Measurements from ENCODE around the gene CDH22.

CDH22 gene

DNA sequence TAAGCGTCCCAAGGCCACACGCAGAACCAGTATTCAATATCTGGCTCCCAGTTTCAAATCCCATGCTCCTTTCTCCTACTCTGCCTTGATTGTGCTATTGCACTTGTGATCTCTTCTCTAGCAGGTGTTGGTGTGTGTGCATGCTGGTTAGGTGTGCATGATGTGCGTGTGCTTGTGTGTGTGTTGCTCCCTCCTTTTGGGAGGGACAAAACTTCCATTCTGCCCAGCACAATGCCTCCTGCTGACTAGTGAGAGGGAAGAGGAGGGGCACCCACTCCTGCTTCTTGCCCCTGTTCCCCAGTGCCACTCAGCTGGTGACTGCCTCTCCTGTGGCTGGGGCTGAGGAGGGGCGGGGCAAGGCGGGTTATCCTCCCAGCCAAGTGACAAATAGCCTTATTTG lies 170.5 kb downstream of the CDH22 start:
- H3K4me3 ChIP-seq (ENCODE audit: low read depth in 1 of 2, low read length in 2 of 2) = no peak overlapping the region
- no peaks in the 10 kb centered on the region for H3K36me3 ChIP-seq (ENCODE audit: control insufficient read depth in 1 of 2, insufficient read depth in 2 of 2, low read length in 2 of 2)
- no peaks in the 10 kb centered on the region for H3K9me3 ChIP-seq (ENCODE audit: control insufficient read depth in 1 of 2, low read length in 2 of 2)
- peaks cover 12% of the 10 kb centered on the region for H3K27me3 ChIP-seq (ENCODE audit: low read depth, low read length)
- H3K27ac ChIP-seq (ENCODE audit: low read length) = no peak overlapping the region
- peaks cover 0 to 3% of the 10 kb centered on the region in 2 donors for H3K4me1 ChIP-seq (ENCODE audit: control insufficient read depth in 1 of 2, insufficient read depth in 2 of 2, low read length in 2 of 2)

DNA sequence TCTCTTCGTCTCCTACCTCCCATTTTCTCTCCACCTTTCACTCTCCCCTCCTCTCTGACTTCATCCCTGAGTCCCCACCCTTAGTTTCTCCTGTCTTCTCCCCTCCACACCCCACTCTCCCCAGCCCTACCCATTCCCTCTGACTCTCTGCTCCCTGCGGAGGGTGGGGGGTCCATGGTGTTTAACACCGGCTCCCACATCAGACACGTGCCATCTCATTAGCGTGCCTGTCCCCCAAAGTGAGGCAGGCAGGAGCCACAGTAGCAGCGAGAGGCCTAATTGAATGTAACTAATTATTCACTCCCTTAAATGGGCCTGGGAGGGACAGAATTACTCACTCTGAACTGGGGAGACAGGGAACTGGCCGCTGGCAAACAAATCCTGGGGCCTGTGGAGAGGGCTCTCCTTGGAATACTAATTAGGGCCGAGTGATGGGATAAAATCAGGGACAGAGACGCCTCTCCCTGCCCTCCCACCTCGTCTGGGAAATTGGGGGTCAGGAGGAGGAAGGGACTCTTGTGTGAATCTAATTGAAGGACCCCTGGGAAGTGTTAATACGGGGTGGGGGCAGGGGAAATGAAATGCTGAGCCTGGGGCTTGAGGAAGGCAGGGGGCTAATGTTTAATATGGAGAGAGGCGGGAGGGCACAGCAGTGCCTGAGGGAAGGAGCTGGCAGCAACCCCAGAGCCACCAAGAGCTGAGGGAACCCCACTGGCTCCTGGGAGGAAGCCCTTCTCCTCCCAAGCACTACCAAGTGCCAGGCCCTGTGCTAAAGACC lies 172.3 kb downstream of the CDH22 start:
- H3K36me3 ChIP-seq (ENCODE audit: control insufficient read depth in 1 of 2, insufficient read depth in 2 of 2, low read length in 2 of 2) = no peaks in the 10 kb centered on the region
- no peak overlapping the region for H3K27ac ChIP-seq (ENCODE audit: low read length)
- H3K4me1 ChIP-seq (ENCODE audit: control insufficient read depth in 1 of 2, insufficient read depth in 2 of 2, low read length in 2 of 2) = peaks cover 0 to 10% of the 10 kb centered on the region in 2 donors
- no peak overlapping the region for H3K4me3 ChIP-seq (ENCODE audit: low read depth in 1 of 2, low read length in 2 of 2)
- H3K9me3 ChIP-seq (ENCODE audit: control insufficient read depth in 1 of 2, low read length in 2 of 2) = no peaks in the 10 kb centered on the region
- H3K27me3 ChIP-seq (ENCODE audit: low read depth, low read length) = peaks cover 15% of the 10 kb centered on the region

GRCh38 chr20:46134716-46135115 lies 173.6 kb downstream of the CDH22 start:
- Histone ChIP-seq H3K27me3 (ENCODE audit: low read depth, low read length) (peaks cover 10% of the 10 kb centered on the region), H3K4me1 (ENCODE audit: control insufficient read depth in 1 of 2, insufficient read depth in 2 of 2, low read length in 2 of 2) (peaks cover 0 to 16% of the 10 kb centered on the region in 2 donors)

GRCh38 chr20:46133886-46134654 lies 174.2 kb downstream of the CDH22 start:
- H3K27me3 ChIP-seq (ENCODE audit: low read depth, low read length) = peaks cover 6% of the 10 kb centered on the region
- H3K27ac ChIP-seq (ENCODE audit: low read length) = no peak overlapping the region
- H3K4me1 ChIP-seq (ENCODE audit: control insufficient read depth in 1 of 2, insufficient read depth in 2 of 2, low read length in 2 of 2) = peaks cover 0 to 16% of the 10 kb centered on the region in 2 donors
- no peak overlapping the region for H3K4me3 ChIP-seq (ENCODE audit: low read depth in 1 of 2, low read length in 2 of 2)
- H3K36me3 ChIP-seq (ENCODE audit: control insufficient read depth in 1 of 2, insufficient read depth in 2 of 2, low read length in 2 of 2) = no peaks in the 10 kb centered on the region
- no peaks in the 10 kb centered on the region for H3K9me3 ChIP-seq (ENCODE audit: control insufficient read depth in 1 of 2, low read length in 2 of 2)

More at GRCh38 chr20:46134716-46135115, 173.6 kb downstream of the CDH22 start:
- no peaks in the 10 kb centered on the region for H3K9me3 ChIP-seq (ENCODE audit: control insufficient read depth in 1 of 2, low read length in 2 of 2)
- H3K4me3 ChIP-seq (ENCODE audit: low read depth in 1 of 2, low read length in 2 of 2) = no peak overlapping the region
- H3K27ac ChIP-seq (ENCODE audit: low read length) = no peak overlapping the region
- no peaks in the 10 kb centered on the region for H3K36me3 ChIP-seq (ENCODE audit: control insufficient read depth in 1 of 2, insufficient read depth in 2 of 2, low read length in 2 of 2)

DNA sequence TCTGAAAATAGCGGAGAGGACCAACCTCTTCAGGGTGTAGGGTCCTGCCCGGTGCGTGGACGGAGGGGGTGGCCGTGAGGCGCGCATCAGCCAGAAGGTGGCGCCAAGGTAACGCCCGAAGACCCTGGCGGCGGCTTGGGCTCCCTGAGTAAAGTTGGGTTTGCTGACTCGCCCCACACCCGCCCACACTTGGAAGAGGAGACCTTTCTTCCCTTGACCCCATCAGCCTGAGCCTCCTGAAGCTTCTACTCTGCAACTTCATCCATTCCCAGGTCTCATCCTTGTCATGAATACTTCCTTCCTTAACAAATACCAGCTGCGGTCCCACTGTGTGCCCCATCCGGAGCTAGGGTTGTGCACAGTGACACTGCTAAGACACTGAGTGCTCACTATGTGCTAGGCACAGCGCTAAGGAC lies 175.6 kb downstream of the CDH22 start:
- Histone ChIP-seq H3K4me3 (ENCODE audit: low read depth in 1 of 2, low read length in 2 of 2) (no peak overlapping the region), H3K36me3 (ENCODE audit: control insufficient read depth in 1 of 2, insufficient read depth in 2 of 2, low read length in 2 of 2) (no peaks in the 10 kb centered on the region), H3K27ac (ENCODE audit: low read length) (no peak overlapping the region), H3K4me1 (ENCODE audit: control insufficient read depth in 1 of 2, insufficient read depth in 2 of 2, low read length in 2 of 2) (peaks cover 0 to 16% of the 10 kb centered on the region in 2 donors), H3K27me3 (ENCODE audit: low read depth, low read length) (peaks cover 4% of the 10 kb centered on the region), H3K9me3 (ENCODE audit: control insufficient read depth in 1 of 2, low read length in 2 of 2) (no peaks in the 10 kb centered on the region)

GRCh38 chr20:46131396-46131795 lies 176.9 kb downstream of the CDH22 start:
- Histone ChIP-seq H3K27me3 (ENCODE audit: low read depth, low read length) (peaks cover 4% of the 10 kb centered on the region), H3K4me3 (ENCODE audit: low read depth in 1 of 2, low read length in 2 of 2) (no peak overlapping the region), H3K9me3 (ENCODE audit: control insufficient read depth in 1 of 2, low read length in 2 of 2) (no peaks in the 10 kb centered on the region), H3K4me1 (ENCODE audit: control insufficient read depth in 1 of 2, insufficient read depth in 2 of 2, low read length in 2 of 2) (peaks cover 0 to 16% of the 10 kb centered on the region in 2 donors), H3K36me3 (ENCODE audit: control insufficient read depth in 1 of 2, insufficient read depth in 2 of 2, low read length in 2 of 2) (peaks cover 2 to 3% of the 10 kb centered on the region in 2 donors), H3K27ac (ENCODE audit: low read length) (no peak overlapping the region)

DNA sequence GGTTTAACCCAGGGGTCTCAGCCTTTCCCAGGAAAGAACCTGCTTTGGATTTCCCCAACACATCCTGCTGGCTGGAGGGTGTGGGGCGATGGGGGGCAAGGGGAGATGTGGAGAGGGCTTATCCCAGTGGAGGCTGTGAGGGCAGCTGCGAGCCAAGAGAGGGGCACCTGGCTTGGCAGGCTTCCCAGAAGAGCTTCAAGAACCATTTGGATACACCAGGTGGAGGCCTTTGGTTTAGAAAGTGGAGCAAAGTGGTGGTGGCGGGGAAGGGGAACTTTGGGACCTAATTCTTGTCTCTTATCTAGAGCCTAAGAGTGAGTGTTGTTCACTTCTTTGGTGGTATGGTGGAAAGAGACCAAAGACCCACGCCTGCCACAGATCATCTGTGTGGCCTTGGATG lies 177.8 kb downstream of the CDH22 start:
- Histone ChIP-seq H3K4me1 (ENCODE audit: control insufficient read depth in 1 of 2, insufficient read depth in 2 of 2, low read length in 2 of 2) (peaks cover 0 to 16% of the 10 kb centered on the region in 2 donors), H3K27me3 (ENCODE audit: low read depth, low read length) (peaks cover 4% of the 10 kb centered on the region), H3K36me3 (ENCODE audit: control insufficient read depth in 1 of 2, insufficient read depth in 2 of 2, low read length in 2 of 2) (peaks cover 6 to 8% of the 10 kb centered on the region in 2 donors)

GRCh38 chr20:46129955-46130481 lies 178.3 kb downstream of the CDH22 start:
- peaks cover 4% of the 10 kb centered on the region for H3K27me3 ChIP-seq (ENCODE audit: low read depth, low read length)
- H3K36me3 ChIP-seq (ENCODE audit: control insufficient read depth in 1 of 2, insufficient read depth in 2 of 2, low read length in 2 of 2) = peaks cover 6 to 8% of the 10 kb centered on the region in 2 donors
- H3K9me3 ChIP-seq (ENCODE audit: control insufficient read depth in 1 of 2, low read length in 2 of 2) = no peaks in the 10 kb centered on the region
- no peak overlapping the region for H3K4me3 ChIP-seq (ENCODE audit: low read depth in 1 of 2, low read length in 2 of 2)
- peaks cover 0 to 16% of the 10 kb centered on the region in 2 donors for H3K4me1 ChIP-seq (ENCODE audit: control insufficient read depth in 1 of 2, insufficient read depth in 2 of 2, low read length in 2 of 2)
- H3K27ac ChIP-seq (ENCODE audit: low read length) = no peak overlapping the region

More for the DNA sequence above, 177.8 kb downstream of the CDH22 start:
- Histone ChIP-seq H3K9me3 (ENCODE audit: control insufficient read depth in 1 of 2, low read length in 2 of 2) (no peaks in the 10 kb centered on the region), H3K4me3 (ENCODE audit: low read depth in 1 of 2, low read length in 2 of 2) (no peak overlapping the region), H3K27ac (ENCODE audit: low read length) (no peak overlapping the region)

- Histone ChIP-seq H3K36me3 (ENCODE audit: control insufficient read depth in 1 of 2, insufficient read depth in 2 of 2, low read length in 2 of 2) (peaks cover 11 to 15% of the 10 kb centered on the region in 2 donors), H3K27me3 (ENCODE audit: low read depth, low read length) (peaks cover 4% of the 10 kb centered on the region), H3K27ac (ENCODE audit: low read length) (no peak overlapping the region)
These were observed 179.8 kb downstream of the CDH22 start for GRCh38 chr20:46128310-46129151.

GRCh38 chr20:46127396-46128010 lies 180.8 kb downstream of the CDH22 start:
- H3K4me1 ChIP-seq (ENCODE audit: control insufficient read depth in 1 of 2, insufficient read depth in 2 of 2, low read length in 2 of 2) = peaks cover 0 to 9% of the 10 kb centered on the region in 2 donors
- H3K4me3 ChIP-seq (ENCODE audit: low read depth in 1 of 2, low read length in 2 of 2) = no peak overlapping the region
- peaks cover 19 to 25% of the 10 kb centered on the region in 2 donors for H3K36me3 ChIP-seq (ENCODE audit: control insufficient read depth in 1 of 2, insufficient read depth in 2 of 2, low read length in 2 of 2)
- H3K27ac ChIP-seq (ENCODE audit: low read length) = no peak overlapping the region
- peaks cover 4% of the 10 kb centered on the region for H3K27me3 ChIP-seq (ENCODE audit: low read depth, low read length)
- H3K9me3 ChIP-seq (ENCODE audit: control insufficient read depth in 1 of 2, low read length in 2 of 2) = no peaks in the 10 kb centered on the region

More at GRCh38 chr20:46128310-46129151, 179.8 kb downstream of the CDH22 start:
- Histone ChIP-seq H3K4me1 (ENCODE audit: control insufficient read depth in 1 of 2, insufficient read depth in 2 of 2, low read length in 2 of 2) (peaks cover 0 to 16% of the 10 kb centered on the region in 2 donors), H3K9me3 (ENCODE audit: control insufficient read depth in 1 of 2, low read length in 2 of 2) (no peaks in the 10 kb centered on the region), H3K4me3 (ENCODE audit: low read depth in 1 of 2, low read length in 2 of 2) (no peak overlapping the region)

Measured in muscle layer of duodenum (tissue), 2 donors.